SU-DHL-6 (cell line): ENCODE results near the gene TAF10.

Experiments used
- EZH2phosphoT487 ChIP-seq: fragments of 200-600 bp; sonication (generic), shearing (Covaris generic); conservative IDR thresholded peaks from 2 replicates; pipeline ENCODE4 v1.6.1; 2018; ENCODE audit warnings: mild to moderate bottlenecking, antibody characterized with exemption, low read length, moderate library complexity, mixed read lengths
- TF ChIP-seq, protein P1 (sequence below): fragments of 200-600 bp; sonication (generic); IDR thresholded peaks from one replicate; pipeline ENCODE4 v1.5.1; 2017; ENCODE audit warnings: antibody characterized with exemption, mild to moderate bottlenecking, low read length, moderate library complexity; ENCODE audit not compliant: insufficient read depth, poor library complexity, severe bottlenecking

DNA sequence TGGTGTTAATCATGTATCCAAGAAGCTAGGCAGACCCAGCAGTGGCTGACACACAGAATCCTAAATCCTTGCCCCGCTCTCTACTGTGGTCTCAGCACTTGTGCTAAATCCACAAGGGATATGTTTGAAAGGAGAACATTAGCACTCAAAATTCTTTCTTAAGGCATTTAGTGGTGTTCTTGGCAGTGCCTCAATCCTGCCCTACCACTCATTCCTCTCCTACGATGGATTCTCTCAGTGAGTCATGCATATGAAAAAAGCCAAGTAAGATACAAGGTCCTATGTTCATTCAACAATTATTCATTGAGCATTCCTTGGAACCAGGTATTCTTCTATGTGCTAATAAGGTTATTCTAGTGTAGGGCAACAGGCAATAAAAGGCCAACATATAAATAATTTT lies 39.8 kb downstream of the TAF10 start:
- TF ChIP-seq, protein P1, sequence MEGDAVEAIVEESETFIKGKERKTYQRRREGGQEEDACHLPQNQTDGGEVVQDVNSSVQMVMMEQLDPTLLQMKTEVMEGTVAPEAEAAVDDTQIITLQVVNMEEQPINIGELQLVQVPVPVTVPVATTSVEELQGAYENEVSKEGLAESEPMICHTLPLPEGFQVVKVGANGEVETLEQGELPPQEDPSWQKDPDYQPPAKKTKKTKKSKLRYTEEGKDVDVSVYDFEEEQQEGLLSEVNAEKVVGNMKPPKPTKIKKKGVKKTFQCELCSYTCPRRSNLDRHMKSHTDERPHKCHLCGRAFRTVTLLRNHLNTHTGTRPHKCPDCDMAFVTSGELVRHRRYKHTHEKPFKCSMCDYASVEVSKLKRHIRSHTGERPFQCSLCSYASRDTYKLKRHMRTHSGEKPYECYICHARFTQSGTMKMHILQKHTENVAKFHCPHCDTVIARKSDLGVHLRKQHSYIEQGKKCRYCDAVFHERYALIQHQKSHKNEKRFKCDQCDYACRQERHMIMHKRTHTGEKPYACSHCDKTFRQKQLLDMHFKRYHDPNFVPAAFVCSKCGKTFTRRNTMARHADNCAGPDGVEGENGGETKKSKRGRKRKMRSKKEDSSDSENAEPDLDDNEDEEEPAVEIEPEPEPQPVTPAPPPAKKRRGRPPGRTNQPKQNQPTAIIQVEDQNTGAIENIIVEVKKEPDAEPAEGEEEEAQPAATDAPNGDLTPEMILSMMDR = no peak
- no peak for TF ChIP-seq EZH2phosphoT487
